Peyer's patch (tissue), 4 donors: Measurements from ENCODE around the gene BRD9.

Experiments used
- POLR2A ChIP-seq, 2 donors: fragments of 450-650 bp; IDR thresholded peaks; one replicate each; pipeline ENCODE4 v1.5.1; 2017; ENCODE audit warnings: antibody characterized with exemption in 2 of 2, mild to moderate bottlenecking in 2 of 2, moderate library complexity in 2 of 2
- TF ChIP-seq, protein P1 (sequence below), 6 experiments: fragments of 450-650 bp in 4 of 6; fragments of 200-600 bp in 2 of 6; sonication (generic) in 1 of 6; IDR thresholded peaks; one replicate each; pipeline ENCODE4 v1.5.1; 2017 to 2019; ENCODE audit warnings: antibody characterized with exemption in 6 of 6, mild to moderate bottlenecking in 3 of 6, moderate library complexity in 1 of 6

DNA sequence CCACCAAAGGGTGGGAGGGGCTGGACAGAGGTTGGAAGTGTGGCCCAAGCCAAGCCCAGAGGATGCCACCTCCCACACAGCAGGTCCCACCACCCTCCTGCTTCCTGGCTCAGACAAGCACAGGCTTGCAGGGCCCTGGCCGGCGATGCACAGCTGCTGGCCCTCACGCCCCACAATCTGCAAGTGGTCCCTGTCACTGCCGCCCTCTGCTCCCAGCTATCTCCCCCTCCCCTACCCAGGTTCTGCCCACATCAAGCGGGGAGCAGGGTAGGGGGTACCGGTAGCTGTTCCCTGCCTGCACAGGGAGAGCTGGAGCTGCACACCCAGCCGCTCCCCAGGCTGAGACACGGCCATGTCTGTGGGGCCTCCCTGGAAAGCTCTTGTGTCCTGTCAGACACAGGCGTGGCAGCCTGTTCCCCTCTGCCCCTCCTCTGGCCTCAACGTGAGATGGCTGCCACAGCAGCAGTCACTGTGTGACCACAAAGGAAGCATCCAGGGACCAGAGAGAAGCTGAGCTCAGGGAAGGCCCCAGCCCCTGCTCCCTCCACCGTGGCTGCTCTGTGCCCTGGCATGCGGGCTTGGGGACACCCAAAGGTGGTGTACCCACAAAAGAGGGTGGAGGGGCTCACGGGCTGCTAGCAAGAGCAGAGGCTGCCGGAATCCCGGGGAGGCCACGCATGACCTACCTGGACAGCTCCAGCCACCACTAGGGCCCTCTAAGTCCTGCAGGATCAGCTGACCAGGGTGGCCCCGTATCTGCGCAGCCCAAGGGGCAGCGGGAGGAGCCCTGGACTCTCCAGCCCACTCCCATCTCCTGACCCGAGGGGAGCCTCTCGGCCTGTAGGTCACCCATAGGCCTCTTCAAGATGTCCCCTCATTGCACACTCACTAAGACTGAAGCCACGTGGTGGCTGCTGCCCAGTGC, 30.9 kb downstream of the BRD9 start:
- TF ChIP-seq, protein P1, sequence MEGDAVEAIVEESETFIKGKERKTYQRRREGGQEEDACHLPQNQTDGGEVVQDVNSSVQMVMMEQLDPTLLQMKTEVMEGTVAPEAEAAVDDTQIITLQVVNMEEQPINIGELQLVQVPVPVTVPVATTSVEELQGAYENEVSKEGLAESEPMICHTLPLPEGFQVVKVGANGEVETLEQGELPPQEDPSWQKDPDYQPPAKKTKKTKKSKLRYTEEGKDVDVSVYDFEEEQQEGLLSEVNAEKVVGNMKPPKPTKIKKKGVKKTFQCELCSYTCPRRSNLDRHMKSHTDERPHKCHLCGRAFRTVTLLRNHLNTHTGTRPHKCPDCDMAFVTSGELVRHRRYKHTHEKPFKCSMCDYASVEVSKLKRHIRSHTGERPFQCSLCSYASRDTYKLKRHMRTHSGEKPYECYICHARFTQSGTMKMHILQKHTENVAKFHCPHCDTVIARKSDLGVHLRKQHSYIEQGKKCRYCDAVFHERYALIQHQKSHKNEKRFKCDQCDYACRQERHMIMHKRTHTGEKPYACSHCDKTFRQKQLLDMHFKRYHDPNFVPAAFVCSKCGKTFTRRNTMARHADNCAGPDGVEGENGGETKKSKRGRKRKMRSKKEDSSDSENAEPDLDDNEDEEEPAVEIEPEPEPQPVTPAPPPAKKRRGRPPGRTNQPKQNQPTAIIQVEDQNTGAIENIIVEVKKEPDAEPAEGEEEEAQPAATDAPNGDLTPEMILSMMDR (IDR thresholded peaks at IDR 0.05) = no peak
- no peak for TF ChIP-seq POLR2A (IDR thresholded peaks at IDR 0.05)
